Coronary artery (tissue), 2 donors: ENCODE results near the gene PLEK.

Experiments used
- DNase-seq: peaks from one replicate; pipeline ENCODE4 v3.0.0-alpha.2; 2017; ENCODE audit warnings: low spot score
- H3K27ac ChIP-seq, 2 donors: fragments of 200-600 bp; sonication (generic); one replicate each; pipeline ENCODE4 v1.5.1; 2016 to 2019
- H3K4me3 ChIP-seq: fragments of 200-600 bp; sonication (generic); 2 replicates; pipeline ENCODE4 v1.5.1; 2016; ENCODE audit warnings: mild to moderate bottlenecking, moderate library complexity
- CTCF ChIP-seq: fragments of 200-600 bp; sonication (generic); IDR thresholded peaks from one replicate; pipeline ENCODE4 v1.5.1; 2019; ENCODE audit warnings: antibody characterized with exemption

The PLEK gene

GRCh38 chr2:68363721-68364120, 1.4 kb upstream of the PLEK start:
- TF ChIP-seq CTCF, result no peak
- no peak for DNase-seq
- H3K27ac ChIP-seq, result no peak overlapping the region

GRCh38 chr2:68366083-68366560, 1.0 kb downstream of the PLEK start:
- DNase-seq, result no peak
- no peak for TF ChIP-seq CTCF
- Histone ChIP-seq H3K4me3 (peak overlapping the region; percentile 52), H3K27ac (peak overlapping the region in 1 of 2 donors; percentile 20)

More at GRCh38 chr2:68363721-68364120, 1.4 kb upstream of the PLEK start:
- no peak overlapping the region for H3K4me3 ChIP-seq

- no peak for TF ChIP-seq CTCF
- no peak for DNase-seq
- Histone ChIP-seq H3K27ac (peak overlapping the region in 1 of 2 donors; percentile 30), H3K4me3 (no peak overlapping the region)
These were observed 3.0 kb downstream of the PLEK start for GRCh38 chr2:68367953-68368653.

- no peak overlapping the region for H3K4me3 ChIP-seq
- TF ChIP-seq CTCF, result no peak
- no peak for DNase-seq
- H3K27ac ChIP-seq, result peak overlapping the region in 1 of 2 donors; percentile 30
These were observed 3.7 kb downstream of the PLEK start for GRCh38 chr2:68368654-68369336.

- no peak for DNase-seq
- Histone ChIP-seq H3K27ac (no peak overlapping the region), H3K4me3 (no peak overlapping the region)
- no peak for TF ChIP-seq CTCF
These were observed 4.3 kb downstream of the PLEK start for GRCh38 chr2:68369337-68369734.

GRCh38 chr2:68371138-68371537, 6.1 kb downstream of the PLEK start:
- H3K27ac ChIP-seq, result no peak overlapping the region

More at GRCh38 chr2:68371138-68371537, 6.1 kb downstream of the PLEK start:
- no peak for DNase-seq
- TF ChIP-seq CTCF, result no peak
- H3K4me3 ChIP-seq, result no peak overlapping the region
